ENCODE results near the gene HDAC9.

DNA sequence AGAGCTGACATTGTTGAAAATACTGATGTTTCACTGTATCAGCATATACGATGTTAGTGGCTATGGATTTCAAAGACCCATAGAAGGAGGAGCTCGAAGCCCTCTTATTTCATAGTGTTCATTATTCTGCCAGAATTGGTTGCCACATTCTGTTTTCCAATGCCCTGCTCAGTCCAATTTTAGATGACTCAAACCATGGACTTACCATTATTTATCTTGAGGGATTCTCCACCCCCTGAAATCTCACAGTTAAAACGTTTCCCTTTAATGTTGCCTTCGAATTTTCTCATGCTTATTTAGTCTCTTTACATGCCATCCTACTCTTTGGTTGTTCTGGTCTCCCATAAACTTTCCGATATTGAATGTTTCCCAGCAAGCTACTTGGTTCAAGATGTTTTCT lies 264.5 kb downstream of the HDAC9 start:
- TF ChIP-seq, protein P1, sequence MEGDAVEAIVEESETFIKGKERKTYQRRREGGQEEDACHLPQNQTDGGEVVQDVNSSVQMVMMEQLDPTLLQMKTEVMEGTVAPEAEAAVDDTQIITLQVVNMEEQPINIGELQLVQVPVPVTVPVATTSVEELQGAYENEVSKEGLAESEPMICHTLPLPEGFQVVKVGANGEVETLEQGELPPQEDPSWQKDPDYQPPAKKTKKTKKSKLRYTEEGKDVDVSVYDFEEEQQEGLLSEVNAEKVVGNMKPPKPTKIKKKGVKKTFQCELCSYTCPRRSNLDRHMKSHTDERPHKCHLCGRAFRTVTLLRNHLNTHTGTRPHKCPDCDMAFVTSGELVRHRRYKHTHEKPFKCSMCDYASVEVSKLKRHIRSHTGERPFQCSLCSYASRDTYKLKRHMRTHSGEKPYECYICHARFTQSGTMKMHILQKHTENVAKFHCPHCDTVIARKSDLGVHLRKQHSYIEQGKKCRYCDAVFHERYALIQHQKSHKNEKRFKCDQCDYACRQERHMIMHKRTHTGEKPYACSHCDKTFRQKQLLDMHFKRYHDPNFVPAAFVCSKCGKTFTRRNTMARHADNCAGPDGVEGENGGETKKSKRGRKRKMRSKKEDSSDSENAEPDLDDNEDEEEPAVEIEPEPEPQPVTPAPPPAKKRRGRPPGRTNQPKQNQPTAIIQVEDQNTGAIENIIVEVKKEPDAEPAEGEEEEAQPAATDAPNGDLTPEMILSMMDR (conservative IDR thresholded peaks at IDR 0.05) = no peak
- no peak for TF ChIP-seq ZFX (IDR thresholded peaks at IDR 0.05)
